Heart left ventricle (tissue), 16 donors: Measurements from ENCODE around the gene TEDC1. TPM values are rescaled to one million over a fixed set of nuclear protein-coding genes. Genes with fewer than 3 reads are reported as not detected.

Source experiments
- ATAC-seq, 4 donors: fragments of 200-7000 bp; cut with Tn5 transposase; one replicate each; pipeline ENCODE4 v1.9.1; 2020 to 2022; ENCODE audit warnings: moderate library complexity in 4 of 4, mild to moderate bottlenecking in 3 of 4, moderate number of reproducible peaks in 1 of 4
- DNase-seq, 5 donors: peaks; one replicate each; pipeline ENCODE4 v3.0.0-alpha.2; 2020
- H3K27ac ChIP-seq, 12 donors: fragments of 200-600 bp; sonication (generic) in 4 of 12; one replicate each; pipeline versions ENCODE4 v1.5.0 to v1.8.0; 2016 to 2022; ENCODE audit warnings: mild to moderate bottlenecking in 2 of 12
- H3K27me3 ChIP-seq, 9 donors: fragments of 200-600 bp; sonication (generic) in 2 of 9; one replicate each; pipeline versions ENCODE4 v1.5.1 to v1.8.0; 2016 to 2022; ENCODE audit warnings: mild to moderate bottlenecking in 3 of 9
- H3K36me3 ChIP-seq, 9 donors: fragments of 200-600 bp; sonication (generic) in 2 of 9; one replicate each; pipeline versions ENCODE4 v1.5.0 to v1.8.0; 2018 to 2022; ENCODE audit warnings: mild to moderate bottlenecking in 2 of 9
- H3K4me1 ChIP-seq, 12 donors: fragments of 200-600 bp; sonication (generic) in 4 of 12; one replicate each; pipeline versions ENCODE4 v1.5.0 to v1.8.0; 2016 to 2022; ENCODE audit warnings: mild to moderate bottlenecking in 3 of 12
- H3K4me3 ChIP-seq, 12 donors: fragments of 200-600 bp; sonication (generic) in 4 of 12; one replicate each; pipeline versions ENCODE4 v1.5.0 to v1.8.0; 2017 to 2022; ENCODE audit warnings: mild to moderate bottlenecking in 9 of 12, moderate library complexity in 4 of 12
- H3K9me3 ChIP-seq, 12 donors: fragments of 200-600 bp; sonication (generic) in 4 of 12; one replicate each; pipeline versions ENCODE4 v1.5.0 to v1.8.0; 2016 to 2022; ENCODE audit warnings: mild to moderate bottlenecking in 1 of 12
- CTCF ChIP-seq, 12 donors: fragments of 200-600 bp; sonication (generic) in 4 of 12; IDR thresholded peaks; one replicate each; pipeline versions ENCODE4 v1.5.0 to v1.8.0; 2018 to 2022; ENCODE audit warnings: antibody characterized with exemption in 12 of 12, mild to moderate bottlenecking in 5 of 12
- POLR2A ChIP-seq, 2 donors: fragments of 450-650 bp; IDR thresholded peaks; one replicate each; pipeline ENCODE4 v1.6.1; 2017; ENCODE audit warnings: antibody characterized with exemption in 2 of 2, mild to moderate bottlenecking in 2 of 2, moderate library complexity in 2 of 2
- whole genome bisulfite sequencing, 4 donors: extraction: QIAGEN DNeasy Blood & Tissue Kit in 2 of 4; methylation state at CpG; one replicate each; pipeline versions ENCODE4 v1.1.5 to v1.1.7; 2013 to 2018; 5-methylcytosine and 5-hydroxymethylcytosine counted together
- intact Hi-C, 10 donors: fragments of 100-400 bp; cut with DNase I; formaldehyde crosslinking; loops; one replicate each; pipeline versions ENCODE4 v1.11.1 to v1.14.2; 2022
- polyA plus RNA-seq, 2 donors: library from polyadenylated mRNA; stranded (reverse); fragments of 200-250 nt; gene quantifications; one replicate each; pipeline ENCODE4 v1.2.3, GENCODE V29; 2013
- total RNA-seq, 9 donors: library from RNA; depleted of rRNA in 2 of 9; stranded (reverse); fragments of >200 nt in 2 of 9; fragmentation: NEBNext Ultra II Directional in 3 of 9; extraction: Animal tissue kit (Norgen Biotek cat#: 25700) in 3 of 9; gene quantifications; one replicate each; pipeline versions ENCODE4 v1.1.0 to v1.2.4, GENCODE V29; 2016 to 2023
- donor health status: ischemic (EF 13 %, LVEDD 7.1; RV severe dilation, severe dysfunction).
- donor health status: healthy with polysubstance abuse.
- donor health status: DM: no; HTN: yes; CAD: no.
- donor health status: DM: no; HTN: no; CAD: no.
- donor health status: ischemic (EF 25% LVEDD 6.9; RV normal size, moderate dysfunction).
- donor health status: ischemic (EF 25% LVEDD 5.7; RV mildly dilated, moderate dysfunction).
- donor health status: healthy.
- donor health status: DM: yes; HTN: yes; CAD: no.
- donor health status: ischemic (EF 35%, LVEDD 5.7; RV mildly dilated, moderate dysfunction).
- donor health status: nonischemic (EF 11% LVEDD 7.7; RV severe dilation, severe dysfunction).
- donor health status: DM: yes; HTN: yes; CAD: no.
- donor health status: PGD.
- donor health status: ischemic (EF 29% LVEDD 5.4; RV normal size, mild dysfunction).
- donor health status: nonischemic (EF 23%, LVEDD 6.1; RV moderate dilation, normal function).

The TEDC1 gene
- total and polyA plus RNA-seq, 11 donors = 0.94 to 12.4 (median 3.7) TPM

GRCh38 chr14:105519946-105520698, 29.1 kb downstream of the TEDC1 start:
- intact Hi-C loops = loop anchor here in 2 of 10 donors (10.0 kb wide), 2 partner anchors 75 to 425 kb away; no protein-coding TSS in a partner anchor
- DNase-seq (no peak), ATAC-seq (no peak)
- no peak overlapping the region for H3K27ac ChIP-seq
- no peak overlapping the region for H3K4me3 ChIP-seq
- 68 to 74% (median 71%) methylated on average over 14 of the region's 14 CpGs for WGBS, 4 donors
- H3K27me3 ChIP-seq = peaks cover 0 to 6% (median 2%) of the 10 kb centered on the region in 9 donors
- no peak for TF ChIP-seq CTCF (IDR thresholded peaks at IDR 0.05)
- no peaks in the 10 kb centered on the region for H3K4me1 ChIP-seq
- no peaks in the 10 kb centered on the region for H3K9me3 ChIP-seq
- no peaks in the 10 kb centered on the region for H3K36me3 ChIP-seq

- no peak overlapping the region for H3K27ac ChIP-seq
- intact Hi-C loops = loop anchor here in 7 of 10 donors (5.0 to 10.0 kb wide), 6 partner anchors 33 to 431 kb away; partner anchors contain the start of gene TEDC1 (in 1 of the 7)
- peaks cover 11 to 41% (median 27%) of the 10 kb centered on the region in 12 donors for H3K4me1 ChIP-seq
- H3K36me3 ChIP-seq = no peaks in the 10 kb centered on the region
- TF ChIP-seq CTCF (IDR thresholded peaks at IDR 0.05) (no peak), POLR2A (IDR thresholded peaks at IDR 0.05) (no peak)
- H3K4me3 ChIP-seq = no peak overlapping the region
- peaks cover 0 to 28% (median 2%) of the 10 kb centered on the region in 9 donors for H3K27me3 ChIP-seq
- ATAC-seq (no peak), DNase-seq (no peak)
- H3K9me3 ChIP-seq = no peaks in the 10 kb centered on the region
- WGBS, 4 donors = 89 to 93% (median 91%) methylated on average over 9 of the region's 9 CpGs
Measured at GRCh38 chr14:105525326-105525725, 34.3 kb downstream of the TEDC1 start.

GRCh38 chr14:105525861-105526775, 35.1 kb downstream of the TEDC1 start, which contains the start of gene TMEM121:
Gene TMEM121, plus strand, starts transcription at chr14:105526583. Its CDS starts 2,252 bp downstream, at chr14:105528835.
- no peak for DNase-seq
- H3K27ac ChIP-seq = peak within 1 kb of the TSS in 2 of 12 donors; percentile 31 to 34
- intact Hi-C loops = loop anchor here in 8 of 10 donors (2.0 to 10.0 kb wide), 7 partner anchors 31 to 431 kb away; partner anchors contain the start of gene TEDC1 (in 1 of the 8)
- H3K4me1 ChIP-seq = peaks cover 11 to 41% (median 27%) of the 10 kb centered on the region in 12 donors
- H3K9me3 ChIP-seq = no peaks in the 10 kb centered on the region
- peak in 1 of 4 donors; percentile 19 for ATAC-seq
- H3K27me3 ChIP-seq = peaks cover 0 to 28% (median 2%) of the 10 kb centered on the region in 9 donors
- H3K36me3 ChIP-seq = no peaks in the 10 kb centered on the region
- WGBS, 4 donors = 1 to 8% (median 2%) methylated on average over 11 to 88 of the region's 88 CpGs
- TF ChIP-seq POLR2A (IDR thresholded peaks at IDR 0.05) = no peak
- no peak for TF ChIP-seq CTCF (IDR thresholded peaks at IDR 0.05)
- H3K4me3 ChIP-seq = peak within 1 kb of the TSS; percentile 53 to 77 (median 68)
